Fibroblast of gingiva (primary cell): ENCODE measurements around the gene PYROXD2.

Experiments used
- DNase-seq: peaks from one replicate; pipeline ENCODE4 v3.0.0-alpha.2; 2011; ENCODE audit warnings: low read depth

Gene PYROXD2

GRCh38 chr10:98414932-98415730 lies at the start of gene PYROXD2:
Gene PYROXD2, minus strand, starts transcription at chr10:98415182. Its CDS starts 47 bp downstream, at chr10:98415135.
- peak; percentile 94 for DNase-seq

- no peak for DNase-seq
Observed at GRCh38 chr10:98463976-98464754, 49.2 kb upstream of the PYROXD2 start.

GRCh38 chr10:98463016-98463415 lies 48.0 kb upstream of the PYROXD2 start:
- DNase-seq = no peak

- no peak for DNase-seq
Observed at GRCh38 chr10:98461500-98461842, 46.5 kb upstream of the PYROXD2 start.

- peak; percentile 73 for DNase-seq
Observed at GRCh38 chr10:98460837-98461499, 46.0 kb upstream of the PYROXD2 start.

- DNase-seq = no peak
Observed at GRCh38 chr10:98458809-98459784, 44.1 kb upstream of the PYROXD2 start.

- DNase-seq = no peak
Observed at GRCh38 chr10:98457721-98458120, 42.7 kb upstream of the PYROXD2 start.

GRCh38 chr10:98456686-98457482 lies 41.9 kb upstream of the PYROXD2 start:
- DNase-seq = no peak

- DNase-seq = no peak
Observed at GRCh38 chr10:98456043-98456570, 41.1 kb upstream of the PYROXD2 start.

- no peak for DNase-seq
Observed at GRCh38 chr10:98453729-98454128, 38.7 kb upstream of the PYROXD2 start.

GRCh38 chr10:98450618-98451017 lies 35.6 kb upstream of the PYROXD2 start:
- no peak for DNase-seq

- DNase-seq = no peak
Observed at GRCh38 chr10:98449287-98449686, 34.3 kb upstream of the PYROXD2 start.

- DNase-seq = peak; percentile 77
Observed at GRCh38 chr10:98446661-98447221, 31.8 kb upstream of the PYROXD2 start, which contains the start of gene HPS1. Gene HPS1, minus strand, starts transcription at chr10:98446935. Its CDS starts 3,695 bp downstream, at chr10:98443240.

- peak; percentile 14 for DNase-seq
Observed at GRCh38 chr10:98446151-98446660, 31.2 kb upstream of the PYROXD2 start.

GRCh38 chr10:98445200-98445812 lies 30.3 kb upstream of the PYROXD2 start:
- no peak for DNase-seq

- no peak for DNase-seq
Observed at GRCh38 chr10:98444314-98445006, 29.5 kb upstream of the PYROXD2 start.

- DNase-seq = no peak
Observed at GRCh38 chr10:98438715-98439114, 23.7 kb upstream of the PYROXD2 start.

- no peak for DNase-seq
Observed at GRCh38 chr10:98436704-98437103, 21.7 kb upstream of the PYROXD2 start.

GRCh38 chr10:98435178-98435577 lies 20.2 kb upstream of the PYROXD2 start:
- no peak for DNase-seq
